ENCODE data around the gene THAP10. TPM values are rescaled to one million over a fixed set of nuclear protein-coding genes. Genes with fewer than 3 reads are reported as not detected.
A peak's percentile ranks its signal among the peaks of the same experiment; 100 is the strongest.

Gene THAP10
- total and polyA plus RNA-seq, 2 donors (not counting 1 experiment from before 2014, with no cell fraction given) = 0.07 to 0.37 TPM

DNA sequence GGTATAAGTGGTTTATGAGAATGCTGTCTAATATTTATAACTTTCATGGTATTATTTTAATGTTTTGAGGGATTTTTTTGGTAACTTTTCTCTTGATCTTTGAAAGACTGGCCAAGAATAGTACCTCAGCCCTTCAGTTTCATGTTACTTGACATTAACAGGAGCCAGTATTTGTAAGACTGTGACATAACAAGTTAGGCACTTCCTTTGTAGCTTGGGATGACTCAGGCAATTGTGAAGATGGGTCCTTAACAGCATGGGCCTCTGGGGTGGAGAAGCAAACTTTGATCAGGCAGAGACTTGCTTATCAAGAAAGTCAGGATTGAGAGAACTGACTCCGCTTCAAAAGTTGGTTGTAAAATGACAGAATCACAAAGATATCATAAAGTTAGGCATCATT is 9.9 kb upstream of the THAP10 start:
- H3K9me3 ChIP-seq (ENCODE audit: control extremely low read depth in 1 of 3, control insufficient read depth in 2 of 3, insufficient read depth in 1 of 3, low read length in 2 of 3) = peaks cover 0 to 1% (median 0%) of the 10 kb centered on the region in 3 donors
- no peak overlapping the region for H3K9ac ChIP-seq (ENCODE audit: low read length)
- H3K4me3 ChIP-seq (ENCODE audit: control extremely low read depth in 1 of 5, extremely low read depth in 1 of 5, insufficient read depth in 1 of 5, low read depth in 2 of 5, low read length in 4 of 5) = no peak overlapping the region
- TF ChIP-seq, protein P1, sequence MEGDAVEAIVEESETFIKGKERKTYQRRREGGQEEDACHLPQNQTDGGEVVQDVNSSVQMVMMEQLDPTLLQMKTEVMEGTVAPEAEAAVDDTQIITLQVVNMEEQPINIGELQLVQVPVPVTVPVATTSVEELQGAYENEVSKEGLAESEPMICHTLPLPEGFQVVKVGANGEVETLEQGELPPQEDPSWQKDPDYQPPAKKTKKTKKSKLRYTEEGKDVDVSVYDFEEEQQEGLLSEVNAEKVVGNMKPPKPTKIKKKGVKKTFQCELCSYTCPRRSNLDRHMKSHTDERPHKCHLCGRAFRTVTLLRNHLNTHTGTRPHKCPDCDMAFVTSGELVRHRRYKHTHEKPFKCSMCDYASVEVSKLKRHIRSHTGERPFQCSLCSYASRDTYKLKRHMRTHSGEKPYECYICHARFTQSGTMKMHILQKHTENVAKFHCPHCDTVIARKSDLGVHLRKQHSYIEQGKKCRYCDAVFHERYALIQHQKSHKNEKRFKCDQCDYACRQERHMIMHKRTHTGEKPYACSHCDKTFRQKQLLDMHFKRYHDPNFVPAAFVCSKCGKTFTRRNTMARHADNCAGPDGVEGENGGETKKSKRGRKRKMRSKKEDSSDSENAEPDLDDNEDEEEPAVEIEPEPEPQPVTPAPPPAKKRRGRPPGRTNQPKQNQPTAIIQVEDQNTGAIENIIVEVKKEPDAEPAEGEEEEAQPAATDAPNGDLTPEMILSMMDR (IDR thresholded peaks at IDR 0.05) = no peak
- no peak for TF ChIP-seq EZH2 (IDR thresholded peaks at IDR 0.05; ENCODE audit: borderline replicate concordance, insufficient read depth, low read depth, low read length, poor library complexity, severe bottlenecking)
- Mint-ChIP-seq H3K9me3 (ENCODE audit: insufficient read depth) (no peaks in the 10 kb centered on the region), H3K4me3 (no peak overlapping the region), H3K27ac (no peak overlapping the region), H3K27me3 (peaks cover 24% of the 10 kb centered on the region), H3K4me1 (no peaks in the 10 kb centered on the region)
- intact Hi-C loops (cut with micrococcal nuclease) = no loop called here
- H3K79me2 ChIP-seq (ENCODE audit: control insufficient read depth, insufficient read depth, low read length) = no peaks in the 10 kb centered on the region
- H4K20me1 ChIP-seq (ENCODE audit: control insufficient read depth, insufficient read depth, low read length, poor library complexity, severe bottlenecking) = no peaks in the 10 kb centered on the region
- POLR2A ChIA-PET = no interaction called here
- no peak overlapping the region for H2AFZ ChIP-seq (ENCODE audit: insufficient read depth, low read depth, low read length, poor library complexity, severe bottlenecking)
- 86% methylated on average over 1 of the region's 1 CpG for WGBS (ENCODE audit: insufficient coverage)
- no peaks in the 10 kb centered on the region for H3K36me3 ChIP-seq (replicated peaks in 1 of 2; ENCODE audit: control extremely low read depth in 1 of 2, control insufficient read depth in 1 of 2, extremely low read depth in 1 of 2, insufficient read depth in 2 of 2, low read length in 1 of 2)
- H3K4me2 ChIP-seq (replicated peaks; ENCODE audit: low read depth, low read length, poor library complexity, severe bottlenecking) = no peak overlapping the region
- DNase-seq (no peak), ATAC-seq (ENCODE audit: low read depth) (no peak)
- CTCF ChIA-PET = no interaction called here
- peaks cover 0 to 1% (median 0%) of the 10 kb centered on the region in 4 experiments for H3K27me3 ChIP-seq (replicated peaks in 1 of 4; ENCODE audit: control extremely low read depth in 1 of 4, control insufficient read depth in 3 of 4, insufficient read depth in 4 of 4, low read length in 3 of 4)
- H3K4me1 ChIP-seq (ENCODE audit: control insufficient read depth in 2 of 2, insufficient read depth in 2 of 2, low read length in 2 of 2) = no peaks in the 10 kb centered on the region
- H3K27ac ChIP-seq (ENCODE audit: low read length in 2 of 2) = no peak overlapping the region

DNA sequence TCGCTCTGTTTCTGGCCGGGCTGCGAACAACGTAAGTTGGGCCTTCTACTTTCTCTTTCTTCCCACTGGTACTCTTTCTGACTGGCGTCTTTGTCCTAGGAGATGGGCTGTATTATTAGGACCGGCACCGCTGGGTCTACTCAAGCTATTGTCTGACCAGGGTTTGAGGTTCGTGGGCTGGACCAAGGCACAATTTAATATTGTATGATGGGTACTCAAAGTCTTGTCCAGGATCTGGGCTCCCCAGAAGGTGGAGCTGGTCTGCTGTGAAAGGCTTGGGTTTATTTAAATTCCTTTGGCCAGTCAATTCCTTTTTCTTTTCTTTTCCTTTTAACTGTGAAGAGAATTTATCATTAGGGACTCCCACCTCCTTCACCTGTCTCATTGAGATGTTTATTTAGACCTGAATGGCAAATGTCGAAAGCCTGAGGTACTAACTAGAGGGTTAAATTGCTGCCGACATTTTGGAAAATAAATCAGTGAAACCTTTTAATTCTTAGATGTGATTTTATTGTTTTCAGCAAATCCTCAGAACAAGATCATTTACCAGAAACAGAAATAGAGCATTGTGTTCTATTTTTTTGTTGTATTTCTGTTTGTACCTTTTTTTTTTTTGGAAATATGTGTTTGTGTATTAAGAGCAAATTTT is 803 bp upstream of the THAP10 start:
- Histone ChIP-seq H3K4me2 (replicated peaks; ENCODE audit: low read depth, low read length, poor library complexity, severe bottlenecking) (peak overlapping the region; percentile 91), H2AFZ (ENCODE audit: insufficient read depth, low read depth, low read length, poor library complexity, severe bottlenecking) (peak overlapping the region; percentile 85), H3K27me3 (replicated peaks in 1 of 4; ENCODE audit: control extremely low read depth in 1 of 4, control insufficient read depth in 3 of 4, insufficient read depth in 4 of 4, low read length in 3 of 4) (peaks cover 0 to 14% (median 8%) of the 10 kb centered on the region in 4 experiments), H3K36me3 (replicated peaks in 1 of 2; ENCODE audit: control extremely low read depth in 1 of 2, control insufficient read depth in 1 of 2, extremely low read depth in 1 of 2, insufficient read depth in 2 of 2, low read length in 1 of 2) (no peaks in the 10 kb centered on the region), H3K9ac (ENCODE audit: low read length) (peak overlapping the region; percentile 68), H3K27ac (ENCODE audit: low read length in 2 of 2) (no peak overlapping the region), H3K79me2 (ENCODE audit: control insufficient read depth, insufficient read depth, low read length) (no peaks in the 10 kb centered on the region), H4K20me1 (ENCODE audit: control insufficient read depth, insufficient read depth, low read length, poor library complexity, severe bottlenecking) (no peaks in the 10 kb centered on the region), H3K4me1 (ENCODE audit: control insufficient read depth in 2 of 2, insufficient read depth in 2 of 2, low read length in 2 of 2) (peaks cover 17 to 19% of the 10 kb centered on the region in 2 donors), H3K4me3 (ENCODE audit: control extremely low read depth in 1 of 5, extremely low read depth in 1 of 5, insufficient read depth in 1 of 5, low read depth in 2 of 5, low read length in 4 of 5) (peak overlapping the region; percentile 61 to 90 (median 67)), H3K9me3 (ENCODE audit: control extremely low read depth in 1 of 3, control insufficient read depth in 2 of 3, insufficient read depth in 1 of 3, low read length in 2 of 3) (peaks cover 0 to 14% (median 0%) of the 10 kb centered on the region in 3 donors)
- POLR2A ChIA-PET = interaction anchor here (1.0 kb wide), 1 partner anchor 1439 kb away, joined by 4 read pairs; no protein-coding TSS in a partner anchor
- TF ChIP-seq, protein P1 (IDR thresholded peaks at IDR 0.05) = no peak
- no peak for TF ChIP-seq EZH2 (IDR thresholded peaks at IDR 0.05; ENCODE audit: borderline replicate concordance, insufficient read depth, low read depth, low read length, poor library complexity, severe bottlenecking)
- H3K9me3 Mint-ChIP-seq (ENCODE audit: insufficient read depth) = no peaks in the 10 kb centered on the region
- ATAC-seq (ENCODE audit: low read depth) = peak; percentile 18
- intact Hi-C loops (cut with micrococcal nuclease) = loop anchor here (10.0 kb wide), 1 partner anchor 608 kb away; no protein-coding TSS in a partner anchor
- peak overlapping the region; percentile 90 for H3K4me3 Mint-ChIP-seq
- no peak for DNase-seq
- 3% methylated on average over 5 of the region's 10 CpGs for WGBS (ENCODE audit: insufficient coverage)
- peaks cover 14% of the 10 kb centered on the region for H3K4me1 Mint-ChIP-seq
- peak overlapping the region; percentile 69 for H3K27ac Mint-ChIP-seq
- CTCF ChIA-PET = no interaction called here
- peaks cover 33% of the 10 kb centered on the region for H3K27me3 Mint-ChIP-seq

Measured in B cell (primary cell).